H9 (cell line): ENCODE data around the gene COL5A3. TPM values are rescaled to one million over a fixed set of nuclear protein-coding genes. Genes with fewer than 3 reads are reported as not detected.
"Not testable (repeated sequence)": the region's sequence is repeated elsewhere in the genome, so short reads cannot be mapped to it uniquely, and the experiment has no call there.

Source experiments
- DNase-seq: peaks from one replicate; pipeline ENCODE4 v3.0.0-alpha.2; 2017
- H2AFZ ChIP-seq: one replicate; pipeline ENCODE4 v1.6.1; 2013; ENCODE audit warnings: mild to moderate bottlenecking, low read length, control low read depth, moderate library complexity
- H2AK5ac ChIP-seq: 2 replicates; pipeline ENCODE4 v1.6.1; 2013; ENCODE audit warnings: low read length, control low read depth, mixed read lengths; ENCODE audit not compliant: insufficient read length
- H2BK120ac ChIP-seq: one replicate; pipeline ENCODE4 v1.6.1; 2013; ENCODE audit warnings: low read depth, mild to moderate bottlenecking, low read length, control low read depth, inconsistent platforms; ENCODE audit not compliant: poor library complexity, severe bottlenecking
- H2BK12ac ChIP-seq: 2 replicates; pipeline ENCODE4 v1.6.1; 2013; ENCODE audit warnings: low read length, control low read depth, mixed read lengths, low read depth; ENCODE audit not compliant: insufficient read length
- H2BK15ac ChIP-seq: 2 replicates; pipeline ENCODE4 v1.6.1; 2013; ENCODE audit warnings: low read depth, low read length, control low read depth
- H2BK20ac ChIP-seq: one replicate; pipeline ENCODE4 v1.6.1; 2013; ENCODE audit warnings: low read depth, mild to moderate bottlenecking, low read length, control low read depth, inconsistent platforms; ENCODE audit not compliant: poor library complexity, severe bottlenecking
- H2BK5ac ChIP-seq: 2 replicates; pipeline ENCODE4 v1.6.1; 2013; ENCODE audit warnings: low read length, control low read depth, mixed read lengths; ENCODE audit not compliant: insufficient read length
- H3K14ac ChIP-seq: 2 replicates; pipeline ENCODE4 v1.6.1; 2013; ENCODE audit warnings: low read length, control low read depth; ENCODE audit not compliant: insufficient read depth
- H3K18ac ChIP-seq: 2 replicates; pipeline ENCODE4 v1.6.1; 2013; ENCODE audit warnings: low read depth, mild to moderate bottlenecking, mixed read lengths, low read length, control low read depth; ENCODE audit not compliant: insufficient read length
- H3K23ac ChIP-seq: 2 replicates; pipeline ENCODE4 v1.6.1; 2013; ENCODE audit warnings: low read length, control low read depth, mixed read lengths, low read depth; ENCODE audit not compliant: insufficient read length
- H3K23me2 ChIP-seq: 2 replicates; pipeline ENCODE4 v1.6.1; 2013; ENCODE audit warnings: low read depth, mild to moderate bottlenecking, mixed read lengths, low read length, control low read depth; ENCODE audit not compliant: insufficient read length, poor library complexity, severe bottlenecking
- H3K27ac ChIP-seq: 2 replicates; pipeline ENCODE4 v1.5.1; 2013; ENCODE audit warnings: low read length, control low read depth, mixed read lengths, low read depth; ENCODE audit not compliant: insufficient read length
- H3K27me3 ChIP-seq: 2 replicates; pipeline ENCODE4 v1.6.1; 2013; ENCODE audit warnings: low read length, control low read depth, inconsistent platforms; ENCODE audit not compliant: insufficient read depth
- H3K4ac ChIP-seq: 2 replicates; pipeline ENCODE4 v1.6.1; 2013; ENCODE audit warnings: low read depth, mild to moderate bottlenecking, control low read depth, inconsistent platforms, low read length, moderate library complexity
- H3K4me1 ChIP-seq: 2 replicates; pipeline ENCODE4 v1.6.1; 2013; ENCODE audit warnings: low read length, control low read depth, inconsistent platforms; ENCODE audit not compliant: insufficient read depth
- H3K4me2 ChIP-seq: 2 replicates; pipeline ENCODE4 v1.6.1; 2013; ENCODE audit warnings: low read length, control low read depth, mixed read lengths; ENCODE audit not compliant: insufficient read length, insufficient read depth
- H3K56ac ChIP-seq: 2 replicates; pipeline ENCODE4 v1.6.1; 2013; ENCODE audit warnings: low read depth, mild to moderate bottlenecking, mixed read lengths, low read length, control low read depth; ENCODE audit not compliant: insufficient read length
- H3K79me1 ChIP-seq: 2 replicates; pipeline ENCODE4 v1.6.1; 2013; ENCODE audit warnings: low read depth, mild to moderate bottlenecking, moderate library complexity, low read length, control low read depth, inconsistent platforms; ENCODE audit not compliant: insufficient read depth, poor library complexity, severe bottlenecking
- H3K79me2 ChIP-seq: 2 replicates; pipeline ENCODE4 v1.6.1; 2013; ENCODE audit warnings: low read length, control low read depth, inconsistent platforms; ENCODE audit not compliant: insufficient read depth
- H3K9ac ChIP-seq: 2 replicates; pipeline ENCODE4 v1.6.1; 2013; ENCODE audit warnings: low read length, control low read depth, mixed read lengths; ENCODE audit not compliant: insufficient read length; ENCODE audit errors: extremely low read depth
- H3K9me3 ChIP-seq: one replicate; pipeline ENCODE4 v1.6.1; 2013; ENCODE audit warnings: low read depth, low read length, inconsistent platforms; ENCODE audit not compliant: control insufficient read depth
- H3T11ph ChIP-seq: one replicate; pipeline ENCODE4 v1.6.1; 2013; ENCODE audit warnings: mild to moderate bottlenecking, low read length, control low read depth, inconsistent platforms
- H4K20me1 ChIP-seq: one replicate; pipeline ENCODE4 v1.6.1; 2013; ENCODE audit not compliant: control insufficient read depth, insufficient read length, insufficient read depth
- H4K5ac ChIP-seq: 2 replicates; pipeline ENCODE4 v1.6.1; 2013; ENCODE audit warnings: low read depth, mild to moderate bottlenecking, mixed read lengths, low read length, control low read depth; ENCODE audit not compliant: insufficient read length
- H4K8ac ChIP-seq: replicated peaks from 2 replicates; pipeline ENCODE4 v1.6.1; 2013; ENCODE audit warnings: low read length, control low read depth, mixed read lengths, low read depth; ENCODE audit not compliant: insufficient read length
- H4K91ac ChIP-seq: 2 replicates; pipeline ENCODE4 v1.6.1; 2013; ENCODE audit warnings: low read depth, mild to moderate bottlenecking, moderate library complexity, mixed read lengths, low read length, control low read depth; ENCODE audit not compliant: insufficient read length
- H3K27ac Mint-ChIP-seq, 3 experiments: 2 replicates in 2 of 3; 3 replicates in 1 of 3; pipeline ENCODE4 v1.8.0; 2020 to 2021; ENCODE audit warnings: mixed read lengths in 3 of 3, mild to moderate bottlenecking in 1 of 3, moderate library complexity in 1 of 3
- H3K27me3 Mint-ChIP-seq: 2 replicates; pipeline ENCODE4 v1.8.0; 2021; ENCODE audit warnings: low read depth, mild to moderate bottlenecking, moderate library complexity, mixed read lengths
- H3K36me3 Mint-ChIP-seq, 3 experiments: 2 replicates in 2 of 3; 3 replicates in 1 of 3; pipeline ENCODE4 v1.8.0; 2020 to 2021; ENCODE audit warnings: low read depth in 3 of 3, mixed read lengths in 3 of 3; ENCODE audit not compliant: insufficient read depth in 1 of 3
- H3K4me1 Mint-ChIP-seq, 2 experiments: 2 replicates each; pipeline ENCODE4 v1.8.0; 2020; ENCODE audit warnings: mixed read lengths in 2 of 2
- H3K4me3 Mint-ChIP-seq, 2 experiments: 2 replicates in 1 of 2; 3 replicates in 1 of 2; pipeline ENCODE4 v1.8.0; 2020 to 2021; ENCODE audit warnings: mild to moderate bottlenecking in 2 of 2, mixed read lengths in 2 of 2, moderate library complexity in 1 of 2
- H3K9me3 Mint-ChIP-seq, 2 experiments: 2 replicates in 1 of 2; 3 replicates in 1 of 2; pipeline ENCODE4 v1.8.0; 2020; ENCODE audit warnings: mild to moderate bottlenecking in 2 of 2, mixed read lengths in 2 of 2, moderate library complexity in 1 of 2
- CTCF ChIP-seq: fragments of 200-600 bp; sonication (generic); conservative IDR thresholded peaks from 3 replicates; pipeline ENCODE4 v1.8.0; 2021; ENCODE audit warnings: antibody characterized with exemption, mild to moderate bottlenecking
- WGBS: extraction: QIAGEN DNeasy Blood & Tissue Kit; methylation state at CpG from one replicate; pipeline ENCODE4 v1.1.7; 2013; ENCODE audit warnings: missing lambda C conversion rate, low lambda C conversion rate, mixed read lengths; ENCODE audit not compliant: insufficient read length; ENCODE audit errors: extremely low coverage; 5-methylcytosine and 5-hydroxymethylcytosine counted together
- total RNA-seq: library from RNA; stranded (reverse); gene quantifications from 2 replicates; pipeline ENCODE4 v1.2.1, GENCODE V29; 2021

Gene COL5A3
- total RNA-seq, 1 experiment from 2014 or later: 0.72 TPM

- H3K4me1 Mint-ChIP-seq: no peaks in the 10 kb centered on the region
- H3K4me3 Mint-ChIP-seq: no peak overlapping the region; a peak in 1 of 5 replicates
- Histone ChIP-seq H3K79me1 (peaks cover 2% of the 10 kb centered on the region), H3K18ac (no peak overlapping the region), H3K4me1 (no peaks in the 10 kb centered on the region), H2BK5ac (no peak overlapping the region), H2BK12ac (no peak overlapping the region), H2BK120ac (no peak overlapping the region), H4K8ac (no peak overlapping the region), H2BK20ac (no peak overlapping the region), H3T11ph (no peak overlapping the region), H3K27me3 (no peaks in the 10 kb centered on the region), H3K14ac (no peak overlapping the region), H3K4ac (no peak overlapping the region), H3K27ac (no peak overlapping the region), H3K9me3 (no peaks in the 10 kb centered on the region), H4K20me1 (no peaks in the 10 kb centered on the region), H4K5ac (no peak overlapping the region), H2AFZ (no peak overlapping the region), H3K79me2 (peaks cover 3% of the 10 kb centered on the region; the same call in 1 of the 2 replicates), H3K9ac (no peak overlapping the region), H4K91ac (no peak overlapping the region), H3K23ac (no peak overlapping the region), H3K56ac (no peak overlapping the region), H3K4me2 (no peak overlapping the region), H2BK15ac (no peak overlapping the region), H3K23me2 (no peaks in the 10 kb centered on the region), H2AK5ac (no peak overlapping the region)
- WGBS: no CpG with 5 or more reads among the region's 4 CpGs
- H3K36me3 Mint-ChIP-seq: peaks cover 8 to 29% (median 19%) of the 10 kb centered on the region in 3 experiments; a peak in 6 of 7 replicates
- H3K9me3 Mint-ChIP-seq: no peaks in the 10 kb centered on the region
- peak overlapping the region in 1 of 3 experiments; percentile 15; a peak in 1 of 7 replicates for H3K27ac Mint-ChIP-seq
- H3K27me3 Mint-ChIP-seq: no peaks in the 10 kb centered on the region
- no peak for TF ChIP-seq CTCF
- DNase-seq: no peak
Observed at GRCh38 chr19:9923440-9923839, 86.9 kb downstream of the COL5A3 start.

GRCh38 chr19:9922782-9923379 lies 87.4 kb downstream of the COL5A3 start:
- not testable (repeated sequence) for H3K4me1 ChIP-seq, H2BK5ac ChIP-seq, H2BK20ac ChIP-seq, H3K27me3 ChIP-seq, H3K4ac ChIP-seq, H2BK15ac ChIP-seq, DNase-seq, H3K27ac Mint-ChIP-seq, H3K9me3 Mint-ChIP-seq, H2BK120ac ChIP-seq, H4K5ac ChIP-seq, H3K4me3 Mint-ChIP-seq, H2BK12ac ChIP-seq, H2AK5ac ChIP-seq, H3T11ph ChIP-seq, H2AFZ ChIP-seq, H3K56ac ChIP-seq, H3K23me2 ChIP-seq, H3K9ac ChIP-seq, H3K79me1 ChIP-seq, H3K27me3 Mint-ChIP-seq, H3K4me1 Mint-ChIP-seq, H3K9me3 ChIP-seq, H4K91ac ChIP-seq, H3K18ac ChIP-seq, H3K27ac ChIP-seq, H3K79me2 ChIP-seq, H4K8ac ChIP-seq, H3K4me2 ChIP-seq, H4K20me1 ChIP-seq, H3K14ac ChIP-seq, H3K23ac ChIP-seq
- peaks cover 8 to 29% (median 19%) of the 10 kb centered on the region in 3 experiments; a peak in 6 of 7 replicates for H3K36me3 Mint-ChIP-seq
- WGBS: no CpG with 5 or more reads among the region's 5 CpGs
